Neural crest cell (in vitro differentiated cells): ENCODE results near the gene MAP6D1. TPM values are rescaled to one million over a fixed set of nuclear protein-coding genes. Genes with fewer than 3 reads are reported as not detected.

Source experiments
- DNase-seq: peaks from one replicate; pipeline ENCODE4 v3.0.0; 2021; ENCODE audit warnings: low read depth, mixed read lengths, low spot score
- H3K27ac Mint-ChIP-seq: one replicate; pipeline ENCODE4 v1.8.0; 2021; ENCODE audit warnings: mild to moderate bottlenecking, mixed read lengths; ENCODE audit not compliant: unreplicated experiment
- H3K27me3 Mint-ChIP-seq: 2 replicates; pipeline ENCODE4 v1.8.0; 2021; ENCODE audit warnings: low read depth, mild to moderate bottlenecking, mixed read lengths
- H3K36me3 Mint-ChIP-seq: 2 replicates; pipeline ENCODE4 v1.8.0; 2021; ENCODE audit warnings: low read depth, mild to moderate bottlenecking, mixed read lengths
- H3K4me1 Mint-ChIP-seq: 2 replicates; pipeline ENCODE4 v1.8.0; 2021; ENCODE audit warnings: mixed read lengths
- H3K4me3 Mint-ChIP-seq: one replicate; pipeline ENCODE4 v1.8.0; 2021; ENCODE audit warnings: mild to moderate bottlenecking, mixed read lengths
- H3K9me3 Mint-ChIP-seq: 2 replicates; pipeline ENCODE4 v1.8.0; 2021; ENCODE audit warnings: mixed read lengths
- total RNA-seq: library from RNA; stranded (reverse); gene quantifications from 2 replicates; pipeline ENCODE4 v1.2.1, GENCODE V29; 2021
- TF ChIP-seq, protein P1 (sequence below): fragments of 200-600 bp; sonication (generic); conservative IDR thresholded peaks from 2 replicates; pipeline ENCODE4 v1.5.0; 2021; ENCODE audit warnings: antibody characterized with exemption, mild to moderate bottlenecking

MAP6D1 gene
- total RNA-seq, 1 donor from 2014 or later: 4.9 TPM

DNA sequence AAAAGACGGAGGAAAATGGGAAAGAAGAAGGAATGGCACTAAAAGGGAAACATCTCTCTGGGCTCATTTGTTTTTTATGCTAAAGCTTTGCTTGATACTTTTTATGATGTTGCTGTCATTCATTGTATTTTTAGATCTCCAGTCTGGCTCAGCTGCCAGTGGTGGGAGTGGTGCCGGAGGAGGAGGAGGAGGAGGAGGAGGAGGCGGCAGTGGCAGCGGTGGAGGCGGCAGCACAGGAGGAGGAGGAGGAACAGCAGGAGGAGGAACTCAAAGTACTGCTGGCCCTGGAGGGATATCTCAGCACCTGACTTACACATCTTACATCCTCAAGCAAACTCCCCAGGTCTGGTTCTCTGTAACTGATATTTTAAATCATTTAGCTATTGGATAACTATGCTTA lies 49.6 kb downstream of the MAP6D1 start:
- Mint-ChIP-seq H3K9me3 (no peaks in the 10 kb centered on the region), H3K36me3 (peaks cover 38% of the 10 kb centered on the region)
- TF ChIP-seq, protein P1, sequence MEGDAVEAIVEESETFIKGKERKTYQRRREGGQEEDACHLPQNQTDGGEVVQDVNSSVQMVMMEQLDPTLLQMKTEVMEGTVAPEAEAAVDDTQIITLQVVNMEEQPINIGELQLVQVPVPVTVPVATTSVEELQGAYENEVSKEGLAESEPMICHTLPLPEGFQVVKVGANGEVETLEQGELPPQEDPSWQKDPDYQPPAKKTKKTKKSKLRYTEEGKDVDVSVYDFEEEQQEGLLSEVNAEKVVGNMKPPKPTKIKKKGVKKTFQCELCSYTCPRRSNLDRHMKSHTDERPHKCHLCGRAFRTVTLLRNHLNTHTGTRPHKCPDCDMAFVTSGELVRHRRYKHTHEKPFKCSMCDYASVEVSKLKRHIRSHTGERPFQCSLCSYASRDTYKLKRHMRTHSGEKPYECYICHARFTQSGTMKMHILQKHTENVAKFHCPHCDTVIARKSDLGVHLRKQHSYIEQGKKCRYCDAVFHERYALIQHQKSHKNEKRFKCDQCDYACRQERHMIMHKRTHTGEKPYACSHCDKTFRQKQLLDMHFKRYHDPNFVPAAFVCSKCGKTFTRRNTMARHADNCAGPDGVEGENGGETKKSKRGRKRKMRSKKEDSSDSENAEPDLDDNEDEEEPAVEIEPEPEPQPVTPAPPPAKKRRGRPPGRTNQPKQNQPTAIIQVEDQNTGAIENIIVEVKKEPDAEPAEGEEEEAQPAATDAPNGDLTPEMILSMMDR: no peak

DNA sequence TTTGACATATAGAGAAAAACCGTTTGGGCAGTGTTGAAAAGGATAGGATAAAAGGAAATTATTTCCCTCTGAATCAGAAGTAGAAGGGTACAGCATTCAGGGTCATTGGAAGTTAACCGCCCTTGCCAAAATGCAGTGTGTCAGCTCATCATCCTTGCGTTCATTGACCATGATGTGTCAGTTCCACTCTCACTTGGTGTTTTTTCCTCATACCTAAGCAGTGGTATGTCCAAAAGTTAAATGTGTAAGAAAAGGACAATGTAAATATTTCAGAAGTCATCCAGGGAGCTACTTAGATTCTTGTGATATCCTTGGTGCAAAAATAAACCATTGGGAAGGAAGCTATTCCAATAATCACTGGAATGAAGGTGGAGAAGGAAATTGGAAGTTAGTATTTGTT lies 50.7 kb downstream of the MAP6D1 start:
- Mint-ChIP-seq H3K36me3 (peaks cover 35% of the 10 kb centered on the region), H3K4me1 (no peaks in the 10 kb centered on the region), H3K4me3 (no peak overlapping the region), H3K27me3 (no peaks in the 10 kb centered on the region), H3K27ac (no peak overlapping the region), H3K9me3 (no peaks in the 10 kb centered on the region)
- DNase-seq: no peak
- TF ChIP-seq, protein P1: no peak

More for the DNA sequence above, 49.6 kb downstream of the MAP6D1 start:
- Mint-ChIP-seq H3K27ac (peak overlapping the region; percentile 14), H3K4me1 (no peaks in the 10 kb centered on the region), H3K4me3 (no peak overlapping the region), H3K27me3 (no peaks in the 10 kb centered on the region)
- no peak for DNase-seq

DNA sequence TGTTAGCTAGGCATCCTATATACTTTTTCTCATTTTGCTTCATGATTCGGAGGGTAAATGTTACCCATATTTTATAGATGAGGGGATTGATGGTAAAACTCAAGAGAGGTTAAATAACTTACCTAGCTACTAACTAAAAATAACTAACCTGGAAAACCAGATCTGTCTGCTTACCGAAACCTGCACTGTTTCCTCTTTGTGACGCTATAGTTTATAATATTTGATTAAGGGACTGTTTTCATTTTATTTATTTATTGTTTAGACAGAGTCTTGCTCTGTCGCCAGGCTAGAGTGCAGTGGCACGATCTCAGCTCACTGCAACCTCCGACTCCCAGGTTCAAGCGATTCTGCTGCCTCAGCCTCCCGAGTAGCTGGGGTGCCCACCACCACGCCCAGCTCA lies 55.9 kb downstream of the MAP6D1 start:
- no peak overlapping the region for H3K4me3 Mint-ChIP-seq
- H3K27me3 Mint-ChIP-seq: no peaks in the 10 kb centered on the region
- H3K36me3 Mint-ChIP-seq: peaks cover 12% of the 10 kb centered on the region
- no peak overlapping the region for H3K27ac Mint-ChIP-seq
- no peaks in the 10 kb centered on the region for H3K4me1 Mint-ChIP-seq
- H3K9me3 Mint-ChIP-seq: no peaks in the 10 kb centered on the region
- DNase-seq: no peak
- TF ChIP-seq, protein P1: no peak

DNA sequence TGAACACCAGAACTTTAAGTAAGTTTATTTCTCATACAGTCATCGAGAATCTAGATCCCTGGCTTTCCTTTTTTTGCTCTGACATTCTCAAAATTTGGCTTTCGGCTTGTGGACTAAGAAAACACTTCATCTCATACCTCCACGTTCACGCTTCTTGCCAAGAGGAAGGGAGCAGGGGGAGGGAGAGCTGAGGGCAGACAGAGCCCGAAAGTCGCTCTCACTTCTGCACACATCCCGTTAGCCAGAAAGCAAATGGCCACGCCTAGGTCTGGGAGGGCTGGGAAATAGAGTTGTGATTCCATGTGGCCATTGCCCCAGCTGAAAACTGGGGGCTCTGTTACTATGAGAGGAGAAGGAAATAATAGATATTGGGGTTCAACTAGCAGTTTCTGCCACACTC lies 57.3 kb downstream of the MAP6D1 start:
- no peaks in the 10 kb centered on the region for H3K27me3 Mint-ChIP-seq
- no peaks in the 10 kb centered on the region for H3K4me1 Mint-ChIP-seq
- TF ChIP-seq, protein P1: no peak
- H3K9me3 Mint-ChIP-seq: no peaks in the 10 kb centered on the region
- H3K4me3 Mint-ChIP-seq: no peak overlapping the region
- peaks cover 2% of the 10 kb centered on the region for H3K36me3 Mint-ChIP-seq
- no peak overlapping the region for H3K27ac Mint-ChIP-seq
- DNase-seq: no peak

DNA sequence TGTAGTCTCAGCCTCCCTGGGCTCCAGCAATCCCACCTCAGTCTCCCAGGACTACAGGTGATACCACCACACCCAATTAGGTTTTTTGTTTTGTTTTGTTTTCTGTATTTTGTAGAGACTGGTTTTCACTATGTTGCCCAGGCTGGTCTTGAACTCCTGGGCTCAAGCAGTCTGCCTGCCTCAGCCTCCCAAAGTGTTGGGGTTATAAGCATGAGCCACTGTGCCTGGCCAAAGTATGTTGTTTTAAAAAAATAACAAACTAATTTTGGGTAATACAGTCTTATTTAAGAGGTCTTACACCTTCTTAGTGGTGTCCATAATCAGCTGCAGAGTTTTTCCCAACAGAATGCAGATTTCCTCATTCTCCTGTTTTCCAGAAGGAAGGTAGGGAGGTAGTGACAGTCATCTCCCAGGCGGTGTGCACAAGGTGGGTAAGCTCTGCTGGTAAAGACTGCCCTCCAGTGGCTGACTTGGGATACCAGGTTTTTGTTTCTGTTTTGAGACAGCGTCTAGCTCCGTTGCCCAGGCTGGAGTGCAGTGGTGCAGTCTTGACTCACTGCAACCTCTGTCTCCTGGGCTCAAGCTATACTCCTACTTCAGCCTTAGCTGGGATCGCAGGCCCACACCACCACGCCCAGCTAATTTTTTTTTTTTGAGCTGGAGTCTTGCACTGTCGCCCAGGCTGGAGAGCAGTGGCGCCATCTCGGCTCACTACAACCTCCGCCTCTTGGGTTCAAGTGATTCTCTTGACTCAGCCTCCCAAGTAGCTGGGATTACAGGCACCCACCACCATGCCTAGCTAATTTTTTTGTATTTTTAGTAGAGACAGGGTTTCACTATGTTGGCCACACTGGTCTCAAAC lies 58.4 kb downstream of the MAP6D1 start:
- TF ChIP-seq, protein P1: peak; percentile 82
- no peaks in the 10 kb centered on the region for H3K27me3 Mint-ChIP-seq
- DNase-seq: peak; percentile 73
- H3K4me3 Mint-ChIP-seq: no peak overlapping the region
- no peaks in the 10 kb centered on the region for H3K36me3 Mint-ChIP-seq
- no peaks in the 10 kb centered on the region for H3K4me1 Mint-ChIP-seq
- no peak overlapping the region for H3K27ac Mint-ChIP-seq
- no peaks in the 10 kb centered on the region for H3K9me3 Mint-ChIP-seq
